ENCODE results near the gene AGPAT4. TPM values are rescaled to one million over a fixed set of nuclear protein-coding genes. Genes with fewer than 3 reads are reported as not detected.

AGPAT4 gene
- total and polyA plus RNA-seq, 9 donors = 7.0 to 11.4 (median 8.4) TPM

DNA sequence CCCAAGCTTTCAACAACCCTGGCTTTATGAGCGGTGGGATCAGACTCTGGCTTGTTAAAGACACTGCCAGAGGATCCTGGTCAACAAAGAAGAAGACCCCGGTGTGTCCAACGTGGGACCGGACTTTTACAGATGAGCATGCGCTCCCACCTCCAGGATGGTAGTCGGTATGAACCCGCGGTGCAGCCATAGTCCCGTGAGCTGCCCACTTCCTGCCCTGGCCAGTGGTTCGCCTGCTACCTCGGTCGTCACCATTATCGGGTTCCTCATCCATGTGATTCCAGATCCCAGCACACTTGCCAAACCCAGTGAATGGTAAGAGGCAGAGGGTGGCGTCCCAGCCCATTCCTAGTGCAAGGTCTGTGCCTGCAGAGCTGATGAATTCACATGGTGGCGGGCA is 112.7 kb downstream of the AGPAT4 start:
- no peak for DNase-seq
- Histone ChIP-seq H3K4me3 (ENCODE audit: low read length) (no peak overlapping the region), H3K27me3 (ENCODE audit: control insufficient read depth, insufficient read depth, low read length) (no peaks in the 10 kb centered on the region), H3K9me3 (replicated peaks; ENCODE audit: control insufficient read depth, low read depth, low read length) (no peaks in the 10 kb centered on the region), H3K27ac (ENCODE audit: low read length) (no peak overlapping the region), H3K36me3 (ENCODE audit: control insufficient read depth, insufficient read depth, low read length) (peaks cover 33% of the 10 kb centered on the region), H3K4me1 (ENCODE audit: control insufficient read depth, insufficient read depth, low read length) (peaks cover 21% of the 10 kb centered on the region)
- 96% methylated on average over 14 of the region's 15 CpGs for WGBS (ENCODE audit: insufficient coverage)

DNA sequence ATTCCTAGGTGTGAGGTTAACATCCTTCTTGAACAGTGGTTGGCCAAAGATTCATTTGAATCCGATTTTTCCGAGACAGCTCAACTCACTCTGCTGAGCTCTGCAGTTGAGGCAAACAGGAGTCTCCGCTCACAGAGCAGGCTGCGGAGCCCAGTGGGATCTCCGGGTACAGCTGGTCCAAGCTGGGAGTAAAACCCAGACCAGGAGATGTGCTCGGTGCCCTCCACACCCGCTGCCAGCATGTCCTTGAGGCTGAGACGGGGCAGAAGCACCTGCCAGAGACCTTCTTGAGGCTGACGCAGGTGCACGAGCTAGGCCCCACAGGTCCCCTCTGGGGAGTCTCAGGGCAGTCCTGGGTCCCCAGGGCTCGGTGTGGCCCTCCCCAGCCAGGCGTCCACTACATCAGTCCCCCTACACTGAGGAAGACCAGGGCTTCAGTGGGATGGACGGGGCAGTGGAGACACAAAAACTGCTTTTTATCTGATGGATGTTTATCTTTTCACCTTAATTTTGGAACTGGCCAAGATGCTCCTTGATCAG is 119.0 kb downstream of the AGPAT4 start:
- H3K27me3 ChIP-seq (ENCODE audit: control insufficient read depth, insufficient read depth, low read length) = no peaks in the 10 kb centered on the region
- DNase-seq = no peak
- no peaks in the 10 kb centered on the region for H3K4me1 ChIP-seq (ENCODE audit: control insufficient read depth, insufficient read depth, low read length)
- no peaks in the 10 kb centered on the region for H3K9me3 ChIP-seq (replicated peaks; ENCODE audit: control insufficient read depth, low read depth, low read length)
- H3K4me3 ChIP-seq (ENCODE audit: low read length) = no peak overlapping the region
- 90% methylated on average over 10 of the region's 13 CpGs for whole genome bisulfite sequencing (ENCODE audit: insufficient coverage)
- H3K27ac ChIP-seq (ENCODE audit: low read length) = no peak overlapping the region
- peaks cover 39% of the 10 kb centered on the region for H3K36me3 ChIP-seq (ENCODE audit: control insufficient read depth, insufficient read depth, low read length)

GRCh38 chr6:161153725-161154124 is 120.1 kb downstream of the AGPAT4 start:
- no peak for DNase-seq
- Histone ChIP-seq H3K36me3 (ENCODE audit: control insufficient read depth, insufficient read depth, low read length) (peaks cover 37% of the 10 kb centered on the region), H3K4me3 (ENCODE audit: low read length) (no peak overlapping the region), H3K27ac (ENCODE audit: low read length) (no peak overlapping the region), H3K27me3 (ENCODE audit: control insufficient read depth, insufficient read depth, low read length) (no peaks in the 10 kb centered on the region), H3K9me3 (replicated peaks; ENCODE audit: control insufficient read depth, low read depth, low read length) (no peaks in the 10 kb centered on the region), H3K4me1 (ENCODE audit: control insufficient read depth, insufficient read depth, low read length) (no peaks in the 10 kb centered on the region)
- 91% methylated on average over 10 of the region's 10 CpGs for WGBS (ENCODE audit: insufficient coverage)

- 95% methylated on average over 15 of the region's 18 CpGs for WGBS (ENCODE audit: insufficient coverage)
- Histone ChIP-seq H3K4me3 (ENCODE audit: low read length) (no peak overlapping the region), H3K27ac (ENCODE audit: low read length) (no peak overlapping the region), H3K4me1 (ENCODE audit: control insufficient read depth, insufficient read depth, low read length) (no peaks in the 10 kb centered on the region), H3K27me3 (ENCODE audit: control insufficient read depth, insufficient read depth, low read length) (no peaks in the 10 kb centered on the region), H3K36me3 (ENCODE audit: control insufficient read depth, insufficient read depth, low read length) (peaks cover 38% of the 10 kb centered on the region), H3K9me3 (replicated peaks; ENCODE audit: control insufficient read depth, low read depth, low read length) (no peaks in the 10 kb centered on the region)
- DNase-seq = no peak
These were observed 120.8 kb downstream of the AGPAT4 start for GRCh38 chr6:161152907-161153662.

GRCh38 chr6:161152527-161152862 is 121.4 kb downstream of the AGPAT4 start:
- no peaks in the 10 kb centered on the region for H3K4me1 ChIP-seq (ENCODE audit: control insufficient read depth, insufficient read depth, low read length)
- H3K27me3 ChIP-seq (ENCODE audit: control insufficient read depth, insufficient read depth, low read length) = no peaks in the 10 kb centered on the region
- no peak overlapping the region for H3K4me3 ChIP-seq (ENCODE audit: low read length)
- no peak overlapping the region for H3K27ac ChIP-seq (ENCODE audit: low read length)
- H3K36me3 ChIP-seq (ENCODE audit: control insufficient read depth, insufficient read depth, low read length) = peaks cover 38% of the 10 kb centered on the region
- 79% methylated on average over 9 of the region's 9 CpGs for WGBS (ENCODE audit: insufficient coverage)
- H3K9me3 ChIP-seq (replicated peaks; ENCODE audit: control insufficient read depth, low read depth, low read length) = no peaks in the 10 kb centered on the region
- no peak for DNase-seq

DNA sequence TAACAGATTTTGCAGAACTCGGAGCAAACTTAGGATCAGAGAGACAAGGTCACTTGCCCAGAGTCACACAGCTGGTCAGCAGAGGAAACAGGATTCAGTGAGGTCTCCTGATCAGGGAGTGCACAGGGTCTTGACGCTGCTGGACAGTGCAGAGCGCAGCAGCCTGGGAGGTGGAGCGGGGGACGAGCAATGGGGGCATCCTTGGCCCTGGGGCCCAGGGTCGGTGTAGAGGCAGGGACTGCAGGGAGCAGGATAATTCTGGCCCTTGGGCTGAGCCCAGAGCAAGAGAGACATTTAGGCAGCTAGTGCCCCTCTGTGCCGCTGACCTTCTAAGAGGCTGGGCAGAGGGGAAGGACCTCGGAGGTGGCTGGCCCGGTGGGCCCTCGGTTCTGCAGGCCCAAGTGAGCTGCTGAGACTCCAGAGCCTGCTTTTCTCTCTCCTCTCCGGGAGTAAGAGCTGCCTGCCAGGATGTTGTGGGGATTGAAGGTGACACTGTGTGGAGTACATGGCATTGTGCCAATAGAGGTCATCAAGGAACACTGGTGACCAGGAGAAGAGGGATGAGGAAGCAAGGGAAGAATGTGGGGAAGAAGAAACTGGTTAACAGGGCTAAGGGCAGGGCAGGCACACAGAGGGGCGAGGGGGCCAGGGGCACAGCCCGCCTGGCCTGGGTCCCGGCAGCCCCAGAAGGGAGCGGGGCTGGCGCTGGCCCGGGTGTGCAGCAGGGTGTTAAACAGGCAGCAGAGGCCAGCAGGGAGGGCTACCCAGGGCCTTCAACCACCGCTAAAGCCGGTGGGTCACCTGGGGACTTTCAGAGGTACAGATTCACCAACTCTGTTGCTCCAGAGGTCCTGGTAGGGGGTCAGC is 122.0 kb downstream of the AGPAT4 start:
- H3K4me3 ChIP-seq (ENCODE audit: low read length) = no peak overlapping the region
- peaks cover 41% of the 10 kb centered on the region for H3K36me3 ChIP-seq (ENCODE audit: control insufficient read depth, insufficient read depth, low read length)
- H3K9me3 ChIP-seq (replicated peaks; ENCODE audit: control insufficient read depth, low read depth, low read length) = no peaks in the 10 kb centered on the region
- no peak for DNase-seq
- 91% methylated on average over 17 of the region's 19 CpGs for WGBS (ENCODE audit: insufficient coverage)
- H3K4me1 ChIP-seq (ENCODE audit: control insufficient read depth, insufficient read depth, low read length) = no peaks in the 10 kb centered on the region
- no peak overlapping the region for H3K27ac ChIP-seq (ENCODE audit: low read length)
- H3K27me3 ChIP-seq (ENCODE audit: control insufficient read depth, insufficient read depth, low read length) = no peaks in the 10 kb centered on the region

DNA sequence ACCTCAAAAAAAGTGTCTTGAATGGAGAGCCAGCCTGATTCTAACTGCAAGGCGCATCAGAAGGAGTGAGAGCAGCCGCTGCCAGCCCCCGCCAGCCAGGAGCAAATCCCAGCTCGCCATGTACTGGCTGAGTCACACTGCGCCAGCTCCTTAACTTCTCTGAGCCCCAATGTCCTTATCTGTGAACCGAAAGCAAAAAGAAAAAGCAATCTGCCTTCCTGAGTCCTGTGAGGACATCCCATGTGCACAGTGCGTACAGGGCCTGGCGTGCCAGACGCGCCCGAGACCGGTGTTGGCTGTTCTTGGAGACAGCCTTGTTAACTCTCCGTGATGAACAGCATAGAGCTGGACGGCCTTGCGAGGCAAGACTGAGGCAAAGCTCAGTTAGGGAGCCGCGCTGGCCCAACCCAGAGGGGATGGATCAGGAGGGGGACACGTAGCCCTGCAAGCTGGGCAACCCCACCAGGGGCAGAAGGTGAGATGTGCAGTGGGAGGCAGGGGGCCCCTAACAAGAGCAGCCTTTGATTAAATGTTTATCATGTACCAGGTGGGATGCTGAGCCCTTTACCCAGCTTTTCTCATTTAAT is 122.7 kb downstream of the AGPAT4 start:
- WGBS (ENCODE audit: insufficient coverage) = 94% methylated on average over 18 of the region's 18 CpGs
- H3K36me3 ChIP-seq (ENCODE audit: control insufficient read depth, insufficient read depth, low read length) = peaks cover 47% of the 10 kb centered on the region
- no peaks in the 10 kb centered on the region for H3K4me1 ChIP-seq (ENCODE audit: control insufficient read depth, insufficient read depth, low read length)

DNA sequence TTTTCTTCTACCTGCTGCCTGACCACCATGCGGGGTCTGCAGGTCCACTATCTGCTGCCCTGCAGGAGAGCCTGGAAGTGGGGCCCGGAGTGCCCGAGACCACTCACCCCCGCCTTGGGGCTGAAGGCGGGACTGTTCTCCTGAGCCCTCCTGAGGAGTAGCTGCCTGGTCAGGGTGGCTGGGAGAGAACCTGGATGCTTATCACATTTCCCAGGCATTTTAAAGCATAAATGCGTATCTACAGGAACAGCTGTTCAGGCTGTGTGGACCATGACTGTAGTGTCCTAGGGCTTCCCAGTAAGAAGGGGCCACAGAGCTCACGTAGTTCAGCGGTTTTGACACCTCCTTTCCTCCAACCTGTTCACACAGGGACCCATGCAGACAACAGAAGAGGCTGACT is 123.3 kb downstream of the AGPAT4 start:
- Histone ChIP-seq H3K4me3 (ENCODE audit: low read length) (no peak overlapping the region), H3K27ac (ENCODE audit: low read length) (no peak overlapping the region), H3K27me3 (ENCODE audit: control insufficient read depth, insufficient read depth, low read length) (no peaks in the 10 kb centered on the region), H3K9me3 (replicated peaks; ENCODE audit: control insufficient read depth, low read depth, low read length) (no peaks in the 10 kb centered on the region), H3K4me1 (ENCODE audit: control insufficient read depth, insufficient read depth, low read length) (no peaks in the 10 kb centered on the region), H3K36me3 (ENCODE audit: control insufficient read depth, insufficient read depth, low read length) (peaks cover 43% of the 10 kb centered on the region)
- no peak for DNase-seq
- WGBS (ENCODE audit: insufficient coverage) = 95% methylated on average over 4 of the region's 8 CpGs

More for the DNA sequence above, 122.7 kb downstream of the AGPAT4 start:
- Histone ChIP-seq H3K4me3 (ENCODE audit: low read length) (no peak overlapping the region), H3K27me3 (ENCODE audit: control insufficient read depth, insufficient read depth, low read length) (no peaks in the 10 kb centered on the region), H3K9me3 (replicated peaks; ENCODE audit: control insufficient read depth, low read depth, low read length) (no peaks in the 10 kb centered on the region), H3K27ac (ENCODE audit: low read length) (no peak overlapping the region)
- DNase-seq = no peak

- 90% methylated on average over 4 of the region's 5 CpGs for WGBS (ENCODE audit: insufficient coverage)
- DNase-seq = no peak
- Histone ChIP-seq H3K27ac (ENCODE audit: low read length) (no peak overlapping the region), H3K36me3 (ENCODE audit: control insufficient read depth, insufficient read depth, low read length) (peaks cover 39% of the 10 kb centered on the region), H3K4me1 (ENCODE audit: control insufficient read depth, insufficient read depth, low read length) (no peaks in the 10 kb centered on the region), H3K9me3 (replicated peaks; ENCODE audit: control insufficient read depth, low read depth, low read length) (no peaks in the 10 kb centered on the region), H3K27me3 (ENCODE audit: control insufficient read depth, insufficient read depth, low read length) (no peaks in the 10 kb centered on the region), H3K4me3 (ENCODE audit: low read length) (no peak overlapping the region)
These were observed 123.7 kb downstream of the AGPAT4 start for GRCh38 chr6:161150136-161150535.

All from muscle of leg (tissue), 11 donors.